HFFc6 (cell line): ENCODE measurements around the gene CSF3R. TPM values are rescaled to one million over a fixed set of nuclear protein-coding genes. Genes with fewer than 3 reads are reported as not detected.
"Not testable (repeated sequence)": the region's sequence is repeated elsewhere in the genome, so short reads cannot be mapped to it uniquely, and the experiment has no call there.

ENCODE experiments used
- DNase-seq: peaks from one replicate; pipeline ENCODE4 v3.0.0-alpha.2; 2018
- H3K27ac Mint-ChIP-seq: 2 replicates; pipeline ENCODE4 v1.8.0; 2020; ENCODE audit warnings: mild to moderate bottlenecking, mixed read lengths
- H3K27me3 Mint-ChIP-seq: 2 replicates; pipeline ENCODE4 v1.8.0; 2021; ENCODE audit warnings: mild to moderate bottlenecking, moderate library complexity, mixed read lengths; ENCODE audit not compliant: insufficient read depth
- H3K36me3 Mint-ChIP-seq: 2 replicates; pipeline ENCODE4 v1.8.0; 2021; ENCODE audit warnings: low read depth, mixed read lengths
- H3K4me1 Mint-ChIP-seq: 2 replicates; pipeline ENCODE4 v1.8.0; 2020; ENCODE audit warnings: low read depth, mixed read lengths
- H3K4me3 Mint-ChIP-seq: 2 replicates; pipeline ENCODE4 v1.8.0; 2020; ENCODE audit warnings: mild to moderate bottlenecking, moderate library complexity, mixed read lengths
- H3K9me3 Mint-ChIP-seq: 2 replicates; pipeline ENCODE4 v1.8.0; 2020; ENCODE audit warnings: mild to moderate bottlenecking, mixed read lengths
- CTCF ChIP-seq: fragments of 200-600 bp; sonication (generic); IDR thresholded peaks from 2 replicates; pipeline ENCODE4 v1.5.0; 2021; ENCODE audit warnings: antibody characterized with exemption, mild to moderate bottlenecking
- total RNA-seq, 6 experiments: library from RNA; stranded (reverse); fragmentation: NEBNext Ultra II Directional; extraction: Animal tissue kit (Norgen Biotek cat#: 25700); gene quantifications; 2 replicates in 1 of 6; 3 replicates in 5 of 6; pipeline ENCODE4 v1.2.3, GENCODE V29; 2021

The CSF3R gene
- total RNA-seq, 6 experiments from 2014 or later, result not detected

GRCh38 chr1:36503159-36503558, 20.4 kb upstream of the CSF3R start:
- Mint-ChIP-seq H3K27me3 (peaks cover 11% of the 10 kb centered on the region), H3K27ac (no peak overlapping the region)

GRCh38 chr1:36502616-36503015, 19.9 kb upstream of the CSF3R start:
- Mint-ChIP-seq H3K4me3 (no peak overlapping the region), H3K36me3 (no peaks in the 10 kb centered on the region), H3K4me1 (peaks cover 5% of the 10 kb centered on the region), H3K27me3 (peaks cover 11% of the 10 kb centered on the region), H3K27ac (no peak overlapping the region), H3K9me3 (no peaks in the 10 kb centered on the region)
- TF ChIP-seq CTCF, result no peak
- DNase-seq, result no peak

More at GRCh38 chr1:36503159-36503558, 20.4 kb upstream of the CSF3R start:
- H3K4me1 Mint-ChIP-seq, result no peaks in the 10 kb centered on the region; the same call in 1 of the 2 replicates
- no peak for DNase-seq
- H3K9me3 Mint-ChIP-seq, result no peaks in the 10 kb centered on the region
- TF ChIP-seq CTCF, result no peak
- H3K36me3 Mint-ChIP-seq, result no peaks in the 10 kb centered on the region
- H3K4me3 Mint-ChIP-seq, result no peak overlapping the region

DNA sequence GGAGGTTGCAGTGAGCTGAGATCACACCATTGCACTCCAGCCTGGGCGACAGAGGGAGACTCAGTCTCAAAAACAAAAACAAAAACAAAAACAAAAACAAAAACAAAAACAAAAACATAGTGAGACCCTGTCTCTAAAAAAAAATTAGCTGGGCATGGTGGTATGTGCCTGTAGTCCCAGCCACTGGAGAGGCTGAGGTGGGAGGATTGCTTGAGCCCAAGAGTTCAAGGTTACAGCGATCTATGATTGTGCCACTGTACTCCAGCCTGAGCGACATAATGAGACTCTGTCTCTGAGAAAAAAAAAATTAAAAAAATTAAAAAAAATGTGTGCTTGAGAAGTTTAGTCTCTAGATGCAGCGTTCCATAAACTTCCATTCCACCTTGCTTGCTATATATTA, 19.2 kb upstream of the CSF3R start:
- peaks cover 12% of the 10 kb centered on the region for H3K4me1 Mint-ChIP-seq
- not testable (repeated sequence) for H3K9me3 Mint-ChIP-seq, H3K27ac Mint-ChIP-seq, H3K36me3 Mint-ChIP-seq, H3K27me3 Mint-ChIP-seq, DNase-seq, H3K4me3 Mint-ChIP-seq

DNA sequence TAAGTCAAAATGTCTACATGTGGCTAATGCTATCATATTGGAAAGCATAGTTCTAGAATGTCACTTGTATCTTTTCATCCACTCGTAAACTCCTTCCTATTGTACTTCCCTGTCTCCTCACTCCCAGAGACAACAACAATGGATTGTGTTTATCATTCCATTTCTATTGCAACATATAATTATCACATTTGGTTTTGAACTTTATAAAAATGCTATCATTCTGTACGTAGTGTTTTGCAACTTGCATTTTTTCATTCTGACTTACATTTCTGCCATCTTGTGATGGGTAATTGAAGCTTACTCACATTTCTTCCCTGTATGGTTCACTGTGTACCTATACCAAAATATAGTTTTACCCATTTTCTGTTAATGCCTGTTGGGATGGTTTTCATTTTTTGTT, 14.5 kb upstream of the CSF3R start:
- Mint-ChIP-seq H3K4me1 (peaks cover 13% of the 10 kb centered on the region), H3K27ac (peak overlapping the region; percentile 50; the same call in 1 of the 2 replicates), H3K9me3 (no peaks in the 10 kb centered on the region), H3K36me3 (no peaks in the 10 kb centered on the region), H3K27me3 (peaks cover 7% of the 10 kb centered on the region), H3K4me3 (peak overlapping the region; percentile 7; the same call in 1 of the 2 replicates)
- no peak for TF ChIP-seq CTCF
- peak; percentile 48 for DNase-seq

GRCh38 chr1:36494971-36495370, 12.3 kb upstream of the CSF3R start:
- H3K27ac Mint-ChIP-seq, result no peak overlapping the region
- no peak for TF ChIP-seq CTCF
- H3K9me3 Mint-ChIP-seq, result no peaks in the 10 kb centered on the region
- H3K4me3 Mint-ChIP-seq, result no peak overlapping the region
- DNase-seq, result no peak
- H3K36me3 Mint-ChIP-seq, result no peaks in the 10 kb centered on the region
- H3K27me3 Mint-ChIP-seq, result peaks cover 19% of the 10 kb centered on the region
- peaks cover 13% of the 10 kb centered on the region for H3K4me1 Mint-ChIP-seq

DNA sequence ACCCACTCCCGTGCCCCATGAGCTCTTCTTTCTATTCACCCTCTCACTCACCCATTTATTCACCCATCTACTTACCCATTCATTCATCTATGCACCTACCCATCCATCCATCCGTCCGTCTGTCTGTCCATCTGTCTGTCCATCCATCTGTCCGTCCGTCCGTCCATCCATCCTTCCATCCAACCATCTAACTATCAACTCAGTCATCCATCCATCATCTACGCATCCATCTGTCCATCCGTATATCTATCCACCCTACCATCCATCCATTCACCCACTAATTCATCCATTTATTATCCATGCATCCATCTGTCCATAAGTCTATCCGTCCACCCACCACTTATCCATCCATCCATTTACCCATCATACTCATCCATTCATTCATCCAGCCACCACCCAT, 10.8 kb upstream of the CSF3R start:
- H3K4me3 Mint-ChIP-seq, result no peak overlapping the region
- H3K4me1 Mint-ChIP-seq, result peaks cover 13% of the 10 kb centered on the region
- no peaks in the 10 kb centered on the region for H3K36me3 Mint-ChIP-seq
- H3K9me3 Mint-ChIP-seq, result no peaks in the 10 kb centered on the region
- no peak overlapping the region for H3K27ac Mint-ChIP-seq
- no peak for TF ChIP-seq CTCF
- DNase-seq, result no peak
- H3K27me3 Mint-ChIP-seq, result peaks cover 31% of the 10 kb centered on the region
